ENCODE measurements around the gene MAPK1IP1L.

DNA sequence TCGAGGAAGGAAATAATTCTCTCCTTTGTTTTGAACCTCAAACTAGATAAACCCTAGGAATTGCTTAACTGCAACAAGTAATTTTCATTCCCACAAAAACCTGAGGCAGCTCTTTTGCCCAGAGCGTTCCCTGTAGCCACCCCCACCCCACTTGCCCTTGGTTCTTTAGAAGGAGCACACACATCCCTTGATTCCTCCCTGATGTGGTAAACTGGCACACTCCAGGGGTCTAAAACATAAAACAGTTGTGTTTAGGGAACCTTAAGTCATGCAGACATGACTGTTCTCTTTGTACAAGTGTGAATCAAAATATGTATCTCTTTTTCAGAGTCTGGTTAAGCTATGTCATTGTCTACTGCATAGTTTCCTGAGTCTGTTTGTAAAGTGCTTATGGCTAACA is 14.0 kb downstream of the MAPK1IP1L start:
- TF ChIP-seq CEBPB (IDR thresholded peaks at IDR 0.05; ENCODE audit: low read depth, low read length) (no peak), POLR2A (IDR thresholded peaks at IDR 0.05; ENCODE audit: low read depth, low read length) (no peak)
- TF ChIP-seq, protein P1, sequence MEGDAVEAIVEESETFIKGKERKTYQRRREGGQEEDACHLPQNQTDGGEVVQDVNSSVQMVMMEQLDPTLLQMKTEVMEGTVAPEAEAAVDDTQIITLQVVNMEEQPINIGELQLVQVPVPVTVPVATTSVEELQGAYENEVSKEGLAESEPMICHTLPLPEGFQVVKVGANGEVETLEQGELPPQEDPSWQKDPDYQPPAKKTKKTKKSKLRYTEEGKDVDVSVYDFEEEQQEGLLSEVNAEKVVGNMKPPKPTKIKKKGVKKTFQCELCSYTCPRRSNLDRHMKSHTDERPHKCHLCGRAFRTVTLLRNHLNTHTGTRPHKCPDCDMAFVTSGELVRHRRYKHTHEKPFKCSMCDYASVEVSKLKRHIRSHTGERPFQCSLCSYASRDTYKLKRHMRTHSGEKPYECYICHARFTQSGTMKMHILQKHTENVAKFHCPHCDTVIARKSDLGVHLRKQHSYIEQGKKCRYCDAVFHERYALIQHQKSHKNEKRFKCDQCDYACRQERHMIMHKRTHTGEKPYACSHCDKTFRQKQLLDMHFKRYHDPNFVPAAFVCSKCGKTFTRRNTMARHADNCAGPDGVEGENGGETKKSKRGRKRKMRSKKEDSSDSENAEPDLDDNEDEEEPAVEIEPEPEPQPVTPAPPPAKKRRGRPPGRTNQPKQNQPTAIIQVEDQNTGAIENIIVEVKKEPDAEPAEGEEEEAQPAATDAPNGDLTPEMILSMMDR (conservative IDR thresholded peaks at IDR 0.05; ENCODE audit: low read depth, low read length) = no peak
- TF ChIP-seq, protein P2, sequence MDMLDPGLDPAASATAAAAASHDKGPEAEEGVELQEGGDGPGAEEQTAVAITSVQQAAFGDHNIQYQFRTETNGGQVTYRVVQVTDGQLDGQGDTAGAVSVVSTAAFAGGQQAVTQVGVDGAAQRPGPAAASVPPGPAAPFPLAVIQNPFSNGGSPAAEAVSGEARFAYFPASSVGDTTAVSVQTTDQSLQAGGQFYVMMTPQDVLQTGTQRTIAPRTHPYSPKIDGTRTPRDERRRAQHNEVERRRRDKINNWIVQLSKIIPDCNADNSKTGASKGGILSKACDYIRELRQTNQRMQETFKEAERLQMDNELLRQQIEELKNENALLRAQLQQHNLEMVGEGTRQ (IDR thresholded peaks at IDR 0.05; ENCODE audit: low read depth, low read length) = no peak

Measured in IMR-90 (cell line).